Caco-2 (cell line): ENCODE results near the gene GPR6. TPM values are rescaled to one million over a fixed set of nuclear protein-coding genes. Genes with fewer than 3 reads are reported as not detected.

Source experiments
- BruUV-seq: library from RNA; stranded (reverse); fragments of 400-500 nt; replicated peaks from 2 replicates; lab custom pipeline; 2021; lab: Mats Ljungman, UMichigan
- CTCF ChIA-PET: fragments of 300-600 bp; sonication (Branson Sonifier 250); formaldehyde crosslinking; loops from one replicate; lab custom pipeline; 2022; ENCODE audit warnings: antibody characterized with exemption; lab: Charles Lee
- POLR2A ChIA-PET: fragments of 300-600 bp; sonication (Branson Sonifier 250); formaldehyde crosslinking; loops from one replicate; lab custom pipeline; 2022; ENCODE audit warnings: antibody characterized with exemption; lab: Charles Lee
- DNase-seq, 2 experiments: peaks; one replicate each; pipeline versions ENCODE4 v3.0.0 to v3.0.0-alpha.2; 2020 to 2022
- H3K27me3 ChIP-seq: replicated peaks from 2 replicates; pipeline ENCODE4 v1.6.0; 2011; ENCODE audit warnings: low read length; ENCODE audit not compliant: control insufficient read depth, insufficient read depth
- H3K36me3 ChIP-seq: 2 replicates; pipeline ENCODE4 v1.5.1; 2011; ENCODE audit warnings: low read length; ENCODE audit not compliant: control insufficient read depth, insufficient read depth
- H3K4me1 ChIP-seq: fragments of 250-450 bp; sonication (Bioruptor Pico); 2 replicates; pipeline ENCODE4 v1.5.1; 2020; ENCODE audit warnings: mild to moderate bottlenecking
- H3K4me3 ChIP-seq: 2 replicates; pipeline ENCODE4 v1.5.1; 2011; ENCODE audit warnings: low read depth, mild to moderate bottlenecking, control low read depth, low read length
- H3K9me3 ChIP-seq: fragments of 250-450 bp; sonication (Bioruptor Pico); 2 replicates; pipeline ENCODE4 v1.5.1; 2020; ENCODE audit warnings: mild to moderate bottlenecking, moderate library complexity
- H3K27ac Mint-ChIP-seq: one replicate; pipeline ENCODE4 v1.8.0; 2022; ENCODE audit warnings: mixed read lengths; ENCODE audit not compliant: unreplicated experiment
- H3K27me3 Mint-ChIP-seq: one replicate; pipeline ENCODE4 v1.8.0; 2022; ENCODE audit warnings: mixed read lengths; ENCODE audit not compliant: insufficient read depth, unreplicated experiment
- H3K36me3 Mint-ChIP-seq: one replicate; pipeline ENCODE4 v1.8.0; 2022; ENCODE audit warnings: mild to moderate bottlenecking, mixed read lengths; ENCODE audit not compliant: insufficient read depth, unreplicated experiment
- H3K4me1 Mint-ChIP-seq: one replicate; pipeline ENCODE4 v1.8.0; 2022; ENCODE audit warnings: low read depth, mixed read lengths; ENCODE audit not compliant: unreplicated experiment
- H3K4me3 Mint-ChIP-seq: one replicate; pipeline ENCODE4 v1.8.0; 2022; ENCODE audit warnings: mild to moderate bottlenecking, moderate library complexity, mixed read lengths; ENCODE audit not compliant: unreplicated experiment
- H3K9me3 Mint-ChIP-seq: one replicate; pipeline ENCODE4 v1.8.0; 2022; ENCODE audit warnings: mixed read lengths; ENCODE audit not compliant: unreplicated experiment
- CTCF ChIP-seq, 2 experiments: fragments of 200-600 bp in 1 of 2; IDR thresholded peaks; 1 replicate in 1 of 2; 2 replicates in 1 of 2; pipeline versions ENCODE4 v1.5.1 to v1.8.0; 2011 to 2022; ENCODE audit warnings: antibody characterized with exemption in 1 of 2, control low read depth in 1 of 2, inconsistent platforms in 1 of 2, low read depth in 1 of 2, low read length in 1 of 2, mild to moderate bottlenecking in 1 of 2, moderate library complexity in 1 of 2; ENCODE audit not compliant: insufficient read depth in 1 of 2, severe bottlenecking in 1 of 2, unreplicated experiment in 1 of 2
- intact Hi-C: fragments of 100-400 bp; cut with micrococcal nuclease; formaldehyde crosslinking; loops from one replicate; pipeline ENCODE4 v1.10.0; 2022; ENCODE audit not compliant: unreplicated experiment
- total RNA-seq: library from RNA; stranded (reverse); gene quantifications from 2 replicates; pipeline ENCODE4 v1.2.3, GENCODE V29; 2022

GPR6 gene
- total RNA-seq, 1 experiment from 2014 or later = not detected

- no peak overlapping the region for H3K27ac Mint-ChIP-seq
- TF ChIP-seq CTCF (IDR thresholded peaks at IDR 0.05; ENCODE audit: insufficient read depth in 1 of 2, low read depth in 1 of 2, low read length in 1 of 2, severe bottlenecking in 1 of 2, unreplicated experiment in 1 of 2) = no peak
- no peak for DNase-seq
- H3K4me3 ChIP-seq = no peak overlapping the region
- peaks cover 6% of the 10 kb centered on the region for H3K27me3 Mint-ChIP-seq
- H3K9me3 Mint-ChIP-seq = no peaks in the 10 kb centered on the region
- no peaks in the 10 kb centered on the region for H3K27me3 ChIP-seq
- H3K4me1 Mint-ChIP-seq = no peaks in the 10 kb centered on the region
- POLR2A ChIA-PET = interaction anchor here (0.6 kb wide), 2 partner anchors 49 to 504 kb away, joined by 3 to 5 read pairs; no protein-coding TSS in a partner anchor
- no peaks in the 10 kb centered on the region for H3K36me3 ChIP-seq
- no TSS peak for BruUV-seq
- peaks cover 3% of the 10 kb centered on the region; the same call in 1 of the 2 replicates for H3K9me3 ChIP-seq
- H3K4me1 ChIP-seq = no peaks in the 10 kb centered on the region
- no peak overlapping the region for H3K4me3 Mint-ChIP-seq
- CTCF ChIA-PET = no interaction called here
- intact Hi-C loops = no loop called here
- H3K36me3 Mint-ChIP-seq = no peaks in the 10 kb centered on the region
Observed at GRCh38 chr6:109964949-109965348, 13.2 kb upstream of the GPR6 start.

- intact Hi-C loops = no loop called here
Observed at GRCh38 chr6:109966299-109966698, 11.8 kb upstream of the GPR6 start.

GRCh38 chr6:109977791-109978173 lies 329 bp upstream of the GPR6 start:
- CTCF ChIA-PET = no interaction called here

More at GRCh38 chr6:109966299-109966698, 11.8 kb upstream of the GPR6 start:
- ChIA-PET CTCF (interaction anchor here (0.6 kb wide), 1 partner anchor 74 kb away, joined by 3 read pairs; no protein-coding TSS in a partner anchor), POLR2A (no interaction called here)
- H3K27ac Mint-ChIP-seq = no peak overlapping the region
- H3K27me3 ChIP-seq = no peaks in the 10 kb centered on the region
- BruUV-seq = no TSS peak
- H3K4me1 ChIP-seq = no peaks in the 10 kb centered on the region
- H3K9me3 Mint-ChIP-seq = no peaks in the 10 kb centered on the region
- H3K36me3 Mint-ChIP-seq = no peaks in the 10 kb centered on the region
- no peaks in the 10 kb centered on the region for H3K4me1 Mint-ChIP-seq
- peaks cover 3% of the 10 kb centered on the region; the same call in 1 of the 2 replicates for H3K9me3 ChIP-seq
- no peaks in the 10 kb centered on the region for H3K36me3 ChIP-seq
- peaks cover 8% of the 10 kb centered on the region for H3K27me3 Mint-ChIP-seq
- no peak for DNase-seq
- no peak overlapping the region for H3K4me3 ChIP-seq
- H3K4me3 Mint-ChIP-seq = no peak overlapping the region
- TF ChIP-seq CTCF (IDR thresholded peaks at IDR 0.05; ENCODE audit: insufficient read depth in 1 of 2, low read depth in 1 of 2, low read length in 1 of 2, severe bottlenecking in 1 of 2, unreplicated experiment in 1 of 2) = no peak

More at GRCh38 chr6:109977791-109978173, 329 bp upstream of the GPR6 start:
- no peak overlapping the region for H3K27ac Mint-ChIP-seq
- intact Hi-C loops = no loop called here
- no peaks in the 10 kb centered on the region for H3K9me3 Mint-ChIP-seq
- DNase-seq = no peak
- Histone ChIP-seq H3K4me1 (no peaks in the 10 kb centered on the region), H3K4me3 (no peak overlapping the region), H3K9me3 (no peaks in the 10 kb centered on the region), H3K36me3 (no peaks in the 10 kb centered on the region), H3K27me3 (no peaks in the 10 kb centered on the region)
- TF ChIP-seq CTCF (IDR thresholded peaks at IDR 0.05; ENCODE audit: insufficient read depth in 1 of 2, low read depth in 1 of 2, low read length in 1 of 2, severe bottlenecking in 1 of 2, unreplicated experiment in 1 of 2) = no peak
- H3K27me3 Mint-ChIP-seq = peaks cover 10% of the 10 kb centered on the region
- no peak overlapping the region for H3K4me3 Mint-ChIP-seq
- no peaks in the 10 kb centered on the region for H3K36me3 Mint-ChIP-seq
- no TSS peak for BruUV-seq
- H3K4me1 Mint-ChIP-seq = no peaks in the 10 kb centered on the region
- POLR2A ChIA-PET = no interaction called here
